EH (cell line): Measurements from ENCODE around the gene AKIRIN1.
"Not testable (repeated sequence)": the region's sequence is repeated elsewhere in the genome, so short reads cannot be mapped to it uniquely, and the experiment has no call there.

Source experiments
- DNase-seq: peaks from one replicate; pipeline ENCODE4 v3.0.0-alpha.2; 2015; ENCODE audit warnings: low read depth

AKIRIN1 gene

GRCh38 chr1:38994196-38994595 lies 3.1 kb downstream of the AKIRIN1 start:
- peak; percentile 51 for DNase-seq

GRCh38 chr1:38997034-38997900 lies 6.2 kb downstream of the AKIRIN1 start:
- no peak for DNase-seq

- DNase-seq: no peak
Measured at GRCh38 chr1:38997901-38998190, 6.8 kb downstream of the AKIRIN1 start.

GRCh38 chr1:39001516-39002421 lies 10.7 kb downstream of the AKIRIN1 start:
- DNase-seq: no peak

GRCh38 chr1:39003281-39003680 lies 12.2 kb downstream of the AKIRIN1 start:
- DNase-seq: no peak

- DNase-seq: peak; percentile 60
Measured at GRCh38 chr1:39003794-39004193, 12.7 kb downstream of the AKIRIN1 start.

- DNase-seq: no peak
Measured at GRCh38 chr1:39006287-39006686, 15.2 kb downstream of the AKIRIN1 start.

- no peak for DNase-seq
Measured at GRCh38 chr1:39006726-39007645, 15.9 kb downstream of the AKIRIN1 start.

GRCh38 chr1:39014956-39015355 lies 23.9 kb downstream of the AKIRIN1 start:
- DNase-seq: not testable (repeated sequence)

GRCh38 chr1:39016604-39017171 lies 25.6 kb downstream of the AKIRIN1 start:
- DNase-seq: no peak

GRCh38 chr1:39017266-39017665 lies 26.2 kb downstream of the AKIRIN1 start:
- DNase-seq: no peak

- DNase-seq: not testable (repeated sequence)
Measured at GRCh38 chr1:39020494-39020893, 29.4 kb downstream of the AKIRIN1 start.

GRCh38 chr1:39021426-39021825 lies 30.4 kb downstream of the AKIRIN1 start:
- peak; percentile 16 for DNase-seq

GRCh38 chr1:39023140-39023539 lies 32.1 kb downstream of the AKIRIN1 start:
- DNase-seq: no peak

- DNase-seq: peak; percentile 92
Measured at GRCh38 chr1:39026051-39026865, 35.2 kb downstream of the AKIRIN1 start, which contains the start of gene NDUFS5. NDUFS5 (plus strand) TSS chr1:39026350; CDS start chr1:39028725, 2,375 bp downstream.

- DNase-seq: no peak
Measured at GRCh38 chr1:39026866-39027507, 35.9 kb downstream of the AKIRIN1 start.

- DNase-seq: no peak
Measured at GRCh38 chr1:39034114-39034654, 43.1 kb downstream of the AKIRIN1 start.

GRCh38 chr1:39036678-39037077 lies 45.6 kb downstream of the AKIRIN1 start:
- DNase-seq: no peak

- no peak for DNase-seq
Measured at GRCh38 chr1:39043513-39043912, 52.4 kb downstream of the AKIRIN1 start.

GRCh38 chr1:39044762-39045161 lies 53.7 kb downstream of the AKIRIN1 start:
- DNase-seq: no peak
